Measurements from ENCODE around the gene TM4SF4. TPM values are rescaled to one million over a fixed set of nuclear protein-coding genes. Genes with fewer than 3 reads are reported as not detected.

Gene TM4SF4
- total RNA-seq, 1 experiment from 2014 or later, result not detected

DNA sequence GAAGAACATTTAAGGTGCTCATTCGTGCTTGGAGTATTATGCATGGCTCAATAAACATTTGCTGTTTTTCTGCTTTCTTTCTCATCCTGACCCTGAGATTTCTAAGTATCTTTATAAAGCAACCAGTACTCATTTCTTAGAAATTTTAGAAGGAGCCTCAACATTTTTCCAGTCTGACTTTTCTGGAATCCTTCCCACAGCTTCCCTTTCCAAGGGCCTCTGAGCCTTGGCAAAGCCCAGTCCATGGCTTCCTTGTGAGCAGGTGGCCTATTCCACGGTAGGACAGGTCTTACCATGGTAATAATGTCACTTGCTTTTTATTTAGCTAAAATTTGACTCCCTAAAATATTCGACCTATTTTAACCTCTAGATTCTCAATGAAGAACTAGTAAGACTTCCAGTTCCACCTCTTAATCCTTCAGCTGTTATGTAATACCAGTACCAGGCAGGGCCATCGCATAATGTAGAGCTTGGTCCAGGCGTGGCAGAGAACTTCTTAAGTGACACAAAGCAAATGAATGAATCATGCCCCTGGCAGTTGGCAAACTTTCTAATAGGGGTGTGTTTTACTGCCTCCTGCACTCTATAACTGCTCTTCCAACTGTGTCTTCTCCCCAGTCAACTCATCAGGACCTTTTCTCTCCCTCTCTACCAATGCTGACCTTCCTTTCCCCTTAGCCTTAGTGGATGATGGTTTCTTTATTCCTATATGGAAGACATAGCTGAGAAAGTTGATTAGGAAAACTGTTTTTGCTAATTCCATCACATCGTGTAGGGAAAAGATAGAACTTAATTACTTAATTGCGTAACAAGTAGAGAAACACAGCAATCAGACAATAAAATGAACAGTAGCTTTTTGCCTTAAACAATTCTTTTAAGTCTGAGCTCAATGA lies 894 bp upstream of the TM4SF4 start:
- Histone ChIP-seq H3K9me3 (ENCODE audit: insufficient read depth, low read depth) (no peaks in the 10 kb centered on the region), H2AFZ (no peak overlapping the region), H3K9me2 (ENCODE audit: insufficient read depth) (no peaks in the 10 kb centered on the region; the same call in 1 of the 2 replicates), H3K27me3 (ENCODE audit: insufficient read depth, low read depth) (no peaks in the 10 kb centered on the region), H3K4me2 (peak overlapping the region; percentile 47), H3K27ac (peak overlapping the region; percentile 73), H4K20me1 (ENCODE audit: insufficient read depth) (no peaks in the 10 kb centered on the region), H3K36me3 (ENCODE audit: low read depth) (no peaks in the 10 kb centered on the region), H3K79me2 (ENCODE audit: low read depth) (no peaks in the 10 kb centered on the region), H3K4me1 (replicated peaks; ENCODE audit: insufficient read depth) (peaks cover 47% of the 10 kb centered on the region), H3F3A (ENCODE audit: insufficient read depth, low read depth) (peaks cover 21% of the 10 kb centered on the region; the same call in 1 of the 2 replicates), H3K4me3 (0 out of 2 replicates have a peak overlapping the region, but pooled peaks have one; percentile 10)
- ChIA-PET CTCF (interaction anchor here (0.5 to 1.5 kb wide), 7 partner anchors 25 to 518 kb away, joined by 3 to 5 read pairs (median 4); no protein-coding TSS in a partner anchor), POLR2A (ENCODE audit: unreplicated experiment) (interaction anchor here (0.5 to 1.1 kb wide), 11 partner anchors 12 to 309 kb away, joined by 3 to 12 read pairs (median 4); partner anchors contain the start of gene TM4SF1)
- intact Hi-C loops (cut with micrococcal nuclease; ENCODE audit: unreplicated experiment), result loop anchor here (1.0 kb wide), 1 partner anchor 25 kb away; no protein-coding TSS in a partner anchor
- peak; percentile 88 to 99 for DNase-seq
- TSS peak; percentile 44 for BruUV-seq (replicated peaks)
- no peak for TF ChIP-seq EZH2 (IDR thresholded peaks at IDR 0.05; ENCODE audit: low read depth)
- TF ChIP-seq, protein P1, sequence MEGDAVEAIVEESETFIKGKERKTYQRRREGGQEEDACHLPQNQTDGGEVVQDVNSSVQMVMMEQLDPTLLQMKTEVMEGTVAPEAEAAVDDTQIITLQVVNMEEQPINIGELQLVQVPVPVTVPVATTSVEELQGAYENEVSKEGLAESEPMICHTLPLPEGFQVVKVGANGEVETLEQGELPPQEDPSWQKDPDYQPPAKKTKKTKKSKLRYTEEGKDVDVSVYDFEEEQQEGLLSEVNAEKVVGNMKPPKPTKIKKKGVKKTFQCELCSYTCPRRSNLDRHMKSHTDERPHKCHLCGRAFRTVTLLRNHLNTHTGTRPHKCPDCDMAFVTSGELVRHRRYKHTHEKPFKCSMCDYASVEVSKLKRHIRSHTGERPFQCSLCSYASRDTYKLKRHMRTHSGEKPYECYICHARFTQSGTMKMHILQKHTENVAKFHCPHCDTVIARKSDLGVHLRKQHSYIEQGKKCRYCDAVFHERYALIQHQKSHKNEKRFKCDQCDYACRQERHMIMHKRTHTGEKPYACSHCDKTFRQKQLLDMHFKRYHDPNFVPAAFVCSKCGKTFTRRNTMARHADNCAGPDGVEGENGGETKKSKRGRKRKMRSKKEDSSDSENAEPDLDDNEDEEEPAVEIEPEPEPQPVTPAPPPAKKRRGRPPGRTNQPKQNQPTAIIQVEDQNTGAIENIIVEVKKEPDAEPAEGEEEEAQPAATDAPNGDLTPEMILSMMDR (conservative IDR thresholded peaks at IDR 0.05), result no peak

DNA sequence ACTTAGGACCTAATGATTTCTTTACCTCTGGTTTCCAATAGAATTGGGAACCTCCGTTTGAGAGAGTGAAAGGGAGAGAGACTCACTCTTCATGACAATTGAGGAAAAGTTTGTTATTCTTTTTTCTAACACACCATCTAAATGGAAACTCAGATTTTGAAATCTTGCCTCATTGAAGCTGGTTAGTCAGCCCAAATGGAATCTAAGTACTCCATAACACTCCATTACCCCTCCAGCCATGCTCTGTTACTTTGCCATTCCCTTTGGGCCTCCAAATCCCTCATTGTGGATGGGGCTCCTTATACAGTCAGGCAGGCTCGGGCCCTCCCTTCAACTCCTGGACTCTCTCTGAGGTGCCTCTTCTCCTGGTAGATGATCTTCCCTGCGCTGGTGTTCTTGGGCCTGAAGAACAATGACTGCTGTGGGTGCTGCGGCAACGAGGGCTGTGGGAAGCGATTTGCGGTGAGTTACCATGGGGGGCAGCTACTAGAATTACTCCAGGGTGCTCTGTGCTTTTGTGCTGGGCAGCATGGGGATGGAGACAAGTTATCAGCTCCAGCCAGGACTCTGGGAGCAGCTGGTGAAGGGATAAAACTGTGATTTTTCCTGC lies 1.1 kb downstream of the TM4SF4 start:
- Histone ChIP-seq H3K36me3 (ENCODE audit: low read depth) (no peaks in the 10 kb centered on the region), H3K27ac (no peak overlapping the region), H3K79me2 (ENCODE audit: low read depth) (no peaks in the 10 kb centered on the region), H3K27me3 (ENCODE audit: insufficient read depth, low read depth) (no peaks in the 10 kb centered on the region), H4K20me1 (ENCODE audit: insufficient read depth) (no peaks in the 10 kb centered on the region), H3K9me2 (ENCODE audit: insufficient read depth) (no peaks in the 10 kb centered on the region; the same call in 1 of the 2 replicates), H3K9me3 (ENCODE audit: insufficient read depth, low read depth) (no peaks in the 10 kb centered on the region), H3K4me1 (replicated peaks; ENCODE audit: insufficient read depth) (peaks cover 54% of the 10 kb centered on the region), H3K4me2 (no peak overlapping the region), H3F3A (ENCODE audit: insufficient read depth, low read depth) (peaks cover 31% of the 10 kb centered on the region; the same call in 1 of the 2 replicates), H2AFZ (no peak overlapping the region), H3K4me3 (no peak overlapping the region)
- POLR2A ChIA-PET (ENCODE audit: unreplicated experiment), result interaction anchor here (0.6 kb wide), 1 partner anchor 191 kb away, joined by 4 read pairs; no protein-coding TSS in a partner anchor
- no peak for DNase-seq
- no TSS peak for BruUV-seq (replicated peaks)
- intact Hi-C loops (cut with micrococcal nuclease; ENCODE audit: unreplicated experiment), result no loop called here
- TF ChIP-seq, protein P1 (conservative IDR thresholded peaks at IDR 0.05), result no peak
- no peak for TF ChIP-seq EZH2 (IDR thresholded peaks at IDR 0.05; ENCODE audit: low read depth)
- CTCF ChIA-PET, result interaction anchor here (0.8 to 1.0 kb wide), 2 partner anchors 26 to 109 kb away, joined by 3 read pairs; no protein-coding TSS in a partner anchor

DNA sequence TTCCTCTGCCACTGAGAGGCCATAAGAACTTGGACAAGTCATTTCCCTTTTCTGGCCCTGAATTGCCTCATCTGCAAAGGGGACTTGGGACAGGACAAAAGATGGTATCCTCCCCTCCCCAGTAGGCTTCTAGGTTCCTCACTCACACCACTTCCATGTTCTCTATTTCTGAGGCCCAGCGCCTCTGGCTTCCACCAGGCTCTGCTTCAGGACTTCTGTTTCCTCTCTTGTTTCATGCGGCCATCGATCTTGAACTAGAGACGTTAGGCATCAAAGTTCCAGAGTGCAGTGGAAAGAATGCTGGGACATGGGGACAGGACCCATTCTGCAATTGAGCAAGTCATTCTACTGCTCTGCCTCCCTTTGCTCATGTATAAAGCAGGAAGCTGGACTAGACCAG lies 1.7 kb downstream of the TM4SF4 start:
- H3F3A ChIP-seq (ENCODE audit: insufficient read depth, low read depth), result peaks cover 31% of the 10 kb centered on the region; the same call in 1 of the 2 replicates
- H3K9me3 ChIP-seq (ENCODE audit: insufficient read depth, low read depth), result no peaks in the 10 kb centered on the region
- no peak overlapping the region for H3K4me2 ChIP-seq
- no peaks in the 10 kb centered on the region for H3K27me3 ChIP-seq (ENCODE audit: insufficient read depth, low read depth)
- no peaks in the 10 kb centered on the region; the same call in 1 of the 2 replicates for H3K9me2 ChIP-seq (ENCODE audit: insufficient read depth)
- DNase-seq, result no peak
- intact Hi-C loops (cut with micrococcal nuclease; ENCODE audit: unreplicated experiment), result no loop called here
- no peaks in the 10 kb centered on the region for H4K20me1 ChIP-seq (ENCODE audit: insufficient read depth)
- no peak overlapping the region for H2AFZ ChIP-seq
- ChIA-PET CTCF (no interaction called here), POLR2A (ENCODE audit: unreplicated experiment) (no interaction called here)
- no peak overlapping the region for H3K4me3 ChIP-seq
- peaks cover 54% of the 10 kb centered on the region for H3K4me1 ChIP-seq (replicated peaks; ENCODE audit: insufficient read depth)
- no peak overlapping the region for H3K27ac ChIP-seq
- no peaks in the 10 kb centered on the region for H3K36me3 ChIP-seq (ENCODE audit: low read depth)
- BruUV-seq (replicated peaks), result no TSS peak
- TF ChIP-seq EZH2 (IDR thresholded peaks at IDR 0.05; ENCODE audit: low read depth), result no peak
- TF ChIP-seq, protein P1 (conservative IDR thresholded peaks at IDR 0.05), result no peak
- H3K79me2 ChIP-seq (ENCODE audit: low read depth), result no peaks in the 10 kb centered on the region

Measured in PC-9 (cell line).